Central memory CD4-positive, alpha-beta T cell (primary cell): ENCODE measurements around the gene B3GALNT2.
"Not testable (repeated sequence)": the region's sequence is repeated elsewhere in the genome, so short reads cannot be mapped to it uniquely, and the experiment has no call there.

Experiments
- DNase-seq: peaks from one replicate; pipeline ENCODE4 v3.0.0; 2022

B3GALNT2 gene

DNA sequence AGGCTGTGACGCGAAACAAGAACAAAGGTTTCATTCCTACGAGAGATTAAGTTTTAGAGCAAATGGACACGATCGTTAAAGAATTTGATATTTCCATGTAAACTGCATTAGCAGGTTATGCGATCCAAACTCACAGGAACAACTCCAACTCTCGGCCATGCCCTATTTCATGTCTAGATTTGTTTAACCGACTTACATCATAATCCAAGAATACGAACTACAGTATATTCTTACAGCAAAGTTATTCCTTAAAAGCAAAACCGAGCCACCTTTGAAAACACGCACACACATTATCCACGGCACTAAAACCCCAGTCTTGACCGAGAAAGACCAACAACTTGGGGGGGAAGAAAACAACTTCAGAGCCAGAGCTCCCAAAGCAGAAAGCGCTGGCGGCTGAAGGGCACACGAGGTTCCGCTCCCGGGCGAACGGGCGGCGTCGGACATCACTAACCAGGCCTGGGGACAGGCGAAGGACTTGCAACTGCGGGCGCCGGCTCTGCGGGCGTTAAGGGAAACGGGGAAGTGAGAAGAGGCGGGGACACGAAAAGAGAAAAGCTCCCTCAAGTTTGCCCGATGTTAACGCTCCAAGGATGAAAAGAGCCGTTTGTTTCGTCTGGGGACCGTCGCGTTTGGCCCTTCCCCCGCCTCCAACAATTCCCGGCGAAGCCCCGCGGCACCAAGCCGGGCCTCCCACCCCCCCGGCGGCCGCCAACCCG, 690 bp downstream of the B3GALNT2 start:
- no peak for DNase-seq

DNA sequence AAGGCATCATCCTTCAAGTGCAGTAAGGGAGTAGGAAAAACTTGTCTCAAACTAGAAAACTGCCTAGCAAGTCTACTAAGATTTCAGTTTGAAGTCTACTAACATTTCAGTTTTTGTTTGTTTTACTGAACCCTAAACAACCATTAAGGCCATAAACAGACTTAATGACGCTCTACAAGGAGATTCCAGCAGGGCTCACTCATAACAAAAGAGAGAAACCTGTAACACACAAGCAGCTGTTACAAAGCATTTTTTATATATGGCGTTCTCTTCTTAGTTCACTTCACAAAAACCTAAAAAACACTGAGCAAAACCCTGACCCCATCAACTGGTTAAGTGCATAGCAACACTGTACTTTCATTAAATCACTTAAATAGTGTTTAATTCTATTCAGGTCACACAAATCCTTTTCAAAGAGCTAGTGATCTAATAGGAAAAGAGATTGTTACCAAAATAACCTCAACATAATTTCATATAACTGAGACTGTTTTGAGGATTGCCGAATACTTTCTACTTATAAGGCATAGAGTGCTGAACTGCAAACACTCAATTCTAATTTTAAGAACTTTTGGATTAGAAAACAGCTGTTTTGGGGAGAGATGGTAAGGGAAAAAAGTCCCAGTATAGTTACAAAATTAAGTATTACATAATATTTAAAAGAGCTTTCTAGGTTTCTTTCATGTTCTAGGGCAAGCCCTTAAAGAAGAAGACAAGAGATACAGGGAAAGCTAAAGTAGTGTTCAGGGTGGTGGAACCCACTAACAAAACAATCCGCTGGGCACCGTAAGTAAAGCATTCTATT, 1.4 kb downstream of the B3GALNT2 start:
- DNase-seq, result no peak

DNA sequence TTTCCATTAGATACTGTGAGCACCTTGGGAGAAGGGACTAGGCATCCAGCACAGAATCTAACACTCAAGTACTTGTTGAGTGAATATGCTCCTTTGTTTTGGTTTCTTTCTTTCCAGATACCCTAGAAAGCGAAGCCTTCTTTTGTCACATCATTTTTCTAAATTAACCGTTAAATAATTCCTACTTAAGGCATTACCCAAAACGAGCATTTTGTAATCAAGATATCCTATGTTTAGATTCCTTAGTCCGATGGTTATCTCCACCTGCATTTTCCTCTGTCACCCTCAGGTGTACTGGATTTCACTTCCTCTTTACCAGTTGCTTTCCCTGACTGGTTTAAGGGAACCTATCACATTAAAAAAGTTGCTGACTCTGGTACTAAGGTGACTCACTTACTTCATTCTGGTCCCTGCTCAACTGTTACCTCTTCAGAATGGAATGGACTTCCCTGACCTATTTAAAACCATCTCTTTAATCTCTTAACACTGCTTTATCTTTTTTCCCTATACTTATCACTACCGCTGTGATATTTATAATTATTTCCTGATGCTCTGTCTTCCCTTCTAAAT, 3.2 kb downstream of the B3GALNT2 start:
- DNase-seq, result no peak

DNA sequence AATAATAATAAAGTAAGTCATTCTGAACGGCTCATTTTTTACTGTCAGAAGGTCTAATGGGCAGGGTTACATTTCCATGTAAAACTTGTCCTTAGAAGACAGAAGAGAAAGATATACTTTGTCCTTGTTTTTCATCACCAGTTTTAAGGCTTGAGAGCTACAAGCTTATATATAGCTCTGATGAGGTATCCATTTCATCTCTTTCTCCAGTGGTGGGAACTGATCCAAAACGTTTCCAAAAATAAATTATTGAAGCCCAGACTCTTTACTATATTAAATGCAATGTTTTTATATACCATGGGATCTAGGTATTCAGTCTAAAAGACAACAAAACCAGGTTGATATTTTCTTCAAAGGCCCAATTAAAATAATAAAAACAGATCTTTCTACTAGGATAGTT, 8.7 kb downstream of the B3GALNT2 start:
- no peak for DNase-seq

DNA sequence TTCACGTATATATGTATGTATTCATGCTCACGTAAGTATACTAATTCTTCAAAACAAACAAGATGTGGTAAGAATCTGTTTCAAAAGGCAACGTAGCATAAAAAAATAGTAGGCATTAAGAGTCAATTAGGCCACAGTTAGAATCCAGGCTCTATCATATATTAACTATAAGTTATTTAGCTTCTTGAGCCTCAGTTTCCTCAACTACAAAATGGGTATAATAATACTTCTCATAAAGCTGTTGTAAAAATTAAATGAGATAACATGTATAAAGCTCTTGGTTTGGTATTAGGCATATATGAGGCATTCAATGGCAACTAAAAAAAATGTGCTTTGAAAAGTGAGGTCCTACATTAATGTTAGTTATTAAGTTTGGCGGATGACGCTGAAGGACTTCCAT, 9.2 kb downstream of the B3GALNT2 start:
- no peak for DNase-seq

DNA sequence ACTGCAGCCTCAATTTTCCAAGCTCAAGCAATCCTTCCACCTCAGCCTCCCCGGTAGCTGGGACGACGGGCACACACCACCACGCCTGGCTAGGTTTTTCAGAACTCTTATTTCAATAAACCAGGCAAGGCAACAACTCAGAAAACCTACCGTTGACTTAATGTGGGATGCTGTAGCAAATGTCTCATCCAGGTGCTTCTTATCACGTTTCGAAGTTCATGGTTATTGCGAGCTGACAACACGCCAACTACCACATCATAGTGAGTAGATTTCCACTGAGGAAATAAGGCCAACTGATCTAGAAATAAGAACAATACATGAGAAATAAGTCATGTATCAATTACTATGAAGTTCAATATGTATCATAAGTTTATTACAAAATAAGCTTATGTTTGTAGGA, 9.7 kb downstream of the B3GALNT2 start:
- no peak for DNase-seq

DNA sequence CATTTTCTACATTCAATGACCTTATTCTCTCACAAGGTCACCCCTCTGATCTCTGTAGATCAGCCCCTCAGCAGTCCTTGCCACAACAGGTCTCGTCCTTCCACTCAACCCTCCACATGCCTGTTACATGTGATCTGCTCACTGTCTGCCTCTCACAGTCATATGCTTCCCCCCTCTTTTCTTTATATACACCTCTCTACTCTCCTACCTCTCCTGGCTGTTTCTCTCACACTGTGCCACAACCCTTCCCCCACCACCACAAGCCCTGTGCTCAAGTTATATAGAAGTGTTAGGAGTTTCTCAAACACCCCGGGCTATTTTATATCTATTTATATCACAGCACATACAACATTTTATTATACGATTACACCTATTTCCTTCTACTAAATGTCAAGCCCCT, 12.6 kb downstream of the B3GALNT2 start:
- no peak for DNase-seq

DNA sequence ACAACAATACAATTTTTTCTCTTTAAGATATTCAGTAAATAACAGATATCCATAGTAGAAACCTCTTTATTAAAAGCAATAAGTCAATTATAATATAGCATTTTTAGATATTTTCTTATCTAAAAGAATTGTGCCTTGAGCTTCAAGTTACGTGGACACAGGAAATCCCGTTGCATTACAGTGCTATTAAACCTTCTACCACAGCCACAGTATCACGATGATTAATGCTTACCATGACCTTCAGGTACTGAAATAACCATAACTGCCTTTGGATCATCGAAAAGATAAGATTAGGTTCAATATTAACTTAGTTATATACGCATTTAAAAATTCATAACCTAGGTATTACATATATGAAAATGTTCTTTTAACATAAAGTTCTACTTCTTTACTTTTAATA, 17.9 kb downstream of the B3GALNT2 start:
- no peak for DNase-seq

DNA sequence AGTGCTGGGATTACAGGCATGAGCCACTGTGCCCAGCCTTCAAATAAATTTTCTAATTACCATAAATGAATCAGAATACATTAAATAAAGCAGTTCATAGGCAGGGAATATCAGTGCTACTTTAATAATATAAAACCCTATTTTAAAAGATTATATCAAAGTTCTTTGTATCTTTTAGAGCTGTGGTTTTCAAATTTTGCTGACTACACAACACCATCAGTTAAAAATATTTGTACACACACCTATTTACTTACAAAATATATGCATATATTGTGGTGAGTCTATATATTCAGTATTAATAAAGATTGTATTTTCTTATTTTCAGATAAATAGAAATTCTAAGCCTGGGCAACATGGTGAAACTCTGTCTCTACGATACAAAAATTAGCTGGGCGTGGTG, 18.7 kb downstream of the B3GALNT2 start:
- DNase-seq, result no peak

DNA sequence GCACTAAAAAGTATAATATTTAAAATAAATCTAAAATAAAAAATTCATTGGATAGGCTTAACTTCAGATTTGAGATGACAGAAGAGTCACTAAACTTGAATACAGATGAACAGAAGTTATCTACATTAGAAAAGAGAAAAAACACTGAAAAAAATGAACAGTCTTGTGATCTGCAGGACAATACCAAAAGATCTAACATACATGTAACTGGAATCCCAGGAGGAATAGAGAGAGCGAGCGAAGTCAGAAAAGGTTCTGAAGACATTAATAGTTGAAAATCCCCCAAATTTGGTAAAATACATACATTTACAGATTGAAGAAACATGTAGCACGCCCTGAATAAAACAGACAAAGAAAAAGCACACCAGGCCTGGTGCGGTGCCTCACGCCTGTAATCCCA, 21.2 kb downstream of the B3GALNT2 start:
- DNase-seq, result no peak

DNA sequence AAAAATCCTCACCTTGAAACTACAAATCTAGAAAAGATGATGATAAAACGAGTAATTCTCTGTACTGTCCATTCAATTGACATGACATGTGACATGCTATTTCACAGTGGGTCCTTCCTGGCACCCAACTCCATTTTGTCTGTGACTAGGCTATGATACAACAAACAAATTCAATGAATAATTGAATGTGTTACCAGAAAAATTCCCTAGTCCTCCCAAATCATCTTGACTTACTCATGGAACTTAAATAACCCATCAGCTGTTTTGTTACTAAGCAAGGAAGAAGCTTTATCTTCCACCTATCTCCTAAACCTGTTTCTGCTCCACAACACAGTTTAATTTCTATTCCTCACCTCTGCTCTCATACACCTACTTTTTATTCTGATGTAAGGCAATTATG, 30.4 kb downstream of the B3GALNT2 start:
- DNase-seq, result no peak

DNA sequence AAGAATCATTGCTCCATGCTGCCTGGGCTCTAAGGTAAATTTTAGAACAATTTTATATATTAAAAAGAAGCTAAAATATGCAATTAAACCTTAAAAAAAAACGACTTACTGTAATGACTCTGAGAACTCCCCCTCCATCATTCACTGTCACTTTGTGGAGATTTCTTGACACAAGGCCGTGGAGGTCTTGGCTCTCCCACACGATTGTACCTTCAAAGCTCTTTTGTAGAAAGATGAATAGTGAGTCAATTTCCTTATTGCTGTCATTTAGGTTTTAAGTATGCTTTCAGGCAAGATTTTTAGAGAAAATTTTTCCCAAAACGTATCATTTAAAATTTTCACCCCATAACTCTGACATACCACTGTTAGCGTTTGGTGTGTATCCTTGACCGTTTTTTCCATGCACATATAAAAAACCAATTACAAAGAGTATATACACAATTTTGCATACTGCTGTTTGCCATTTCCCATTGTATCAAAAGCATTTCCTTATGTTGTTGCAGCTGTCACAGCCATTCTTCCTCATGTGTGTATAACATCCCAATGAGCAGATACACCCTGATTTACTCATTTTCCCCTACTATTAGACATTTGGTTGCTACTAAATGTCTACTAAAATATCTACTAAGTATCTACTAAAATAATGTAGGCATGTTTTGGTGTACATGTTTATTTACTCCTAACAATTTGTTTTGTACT, 33.4 kb downstream of the B3GALNT2 start:
- no peak for DNase-seq

DNA sequence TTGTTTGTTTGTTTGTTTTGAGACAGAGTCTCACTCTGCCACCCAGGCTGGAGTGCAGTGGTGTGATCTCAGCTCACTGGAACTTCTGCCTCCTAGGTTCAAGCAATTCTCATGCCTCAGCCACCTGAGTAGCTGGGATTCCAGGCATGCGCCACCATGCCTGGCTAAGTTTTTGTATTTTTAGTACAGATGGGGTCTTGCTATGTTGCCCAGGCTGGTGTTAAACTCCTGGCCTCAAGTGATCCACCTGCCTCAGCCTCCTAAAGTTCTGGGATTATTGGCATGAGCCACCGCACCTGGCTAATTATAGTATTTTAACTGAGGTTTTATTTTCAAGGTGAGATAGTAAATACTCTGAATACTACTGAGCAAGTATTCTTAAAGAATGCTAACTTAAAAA, 34.4 kb downstream of the B3GALNT2 start:
- not testable (repeated sequence) for DNase-seq

DNA sequence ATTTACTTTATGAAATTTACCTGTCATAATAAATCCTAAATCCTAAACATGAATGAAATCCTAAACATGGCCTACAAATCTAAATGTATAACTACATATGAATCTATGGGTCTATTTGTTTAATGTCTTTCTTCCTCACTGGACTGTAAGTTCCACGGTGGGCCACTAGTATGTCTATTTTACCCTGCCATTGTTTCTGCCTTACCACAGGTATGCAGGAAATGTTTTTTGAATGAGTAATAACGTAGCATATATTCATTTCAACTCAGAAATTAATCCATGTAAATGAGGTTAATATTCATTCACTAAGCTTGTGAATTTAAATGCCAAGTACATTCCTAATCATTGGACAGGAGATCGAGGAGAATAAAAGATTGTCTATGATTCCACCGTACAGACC, 35.3 kb downstream of the B3GALNT2 start:
- DNase-seq, result no peak

DNA sequence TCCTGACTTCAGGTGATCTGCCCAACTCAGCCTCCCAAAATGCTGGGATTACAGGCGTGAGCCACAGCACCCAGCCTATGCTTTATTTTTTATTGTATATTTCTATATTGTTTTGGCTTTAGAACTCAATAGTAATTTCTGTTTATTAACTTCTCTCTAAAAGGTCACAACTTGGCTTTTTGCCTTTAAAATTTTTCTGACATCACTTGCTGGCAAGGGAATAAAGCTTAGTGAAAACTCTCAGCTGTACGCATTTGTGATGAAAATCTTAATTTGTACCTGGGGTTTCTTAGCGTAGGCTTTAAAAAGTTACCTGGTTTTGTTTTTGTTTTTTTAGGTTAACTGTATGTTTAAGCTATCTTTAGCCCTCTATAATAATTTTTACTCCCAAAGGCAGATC, 36.2 kb downstream of the B3GALNT2 start:
- no peak for DNase-seq

DNA sequence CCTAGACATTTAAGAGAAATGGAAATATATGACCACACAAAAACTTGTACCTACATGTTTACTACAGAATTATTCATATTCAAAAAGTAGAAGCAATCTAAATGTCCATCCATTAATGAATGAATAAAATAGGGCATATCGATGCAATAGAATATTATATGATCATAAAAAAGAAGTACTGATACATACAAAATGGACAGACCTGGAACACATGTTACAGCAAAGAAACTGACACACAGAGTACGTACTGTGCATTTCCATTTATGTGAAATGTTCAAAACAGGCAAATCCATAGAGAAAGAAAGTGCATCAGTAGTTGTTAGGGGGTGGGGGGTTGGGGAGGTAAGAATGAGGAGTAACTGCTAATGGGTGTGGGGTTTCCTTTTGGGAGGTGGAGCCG, 39.2 kb downstream of the B3GALNT2 start:
- DNase-seq, result no peak

DNA sequence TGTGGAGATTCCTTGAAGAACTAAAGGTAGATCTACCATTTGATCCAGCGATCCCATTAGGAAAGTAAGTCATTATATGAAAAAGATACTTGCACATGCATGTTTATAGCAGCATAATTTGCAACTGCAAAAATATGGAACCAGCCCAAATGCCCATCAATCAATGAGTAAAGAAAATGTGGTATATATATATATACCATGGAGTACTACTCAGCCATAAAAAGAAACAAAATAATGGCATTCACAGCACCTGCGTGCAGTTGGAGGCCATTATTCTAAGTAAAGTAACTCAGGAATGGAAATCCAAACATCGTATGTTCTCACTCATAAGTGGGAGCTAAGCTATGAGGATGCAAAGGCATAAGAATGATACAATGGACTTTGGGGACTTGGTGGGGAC, 41.4 kb downstream of the B3GALNT2 start:
- not testable (repeated sequence) for DNase-seq

DNA sequence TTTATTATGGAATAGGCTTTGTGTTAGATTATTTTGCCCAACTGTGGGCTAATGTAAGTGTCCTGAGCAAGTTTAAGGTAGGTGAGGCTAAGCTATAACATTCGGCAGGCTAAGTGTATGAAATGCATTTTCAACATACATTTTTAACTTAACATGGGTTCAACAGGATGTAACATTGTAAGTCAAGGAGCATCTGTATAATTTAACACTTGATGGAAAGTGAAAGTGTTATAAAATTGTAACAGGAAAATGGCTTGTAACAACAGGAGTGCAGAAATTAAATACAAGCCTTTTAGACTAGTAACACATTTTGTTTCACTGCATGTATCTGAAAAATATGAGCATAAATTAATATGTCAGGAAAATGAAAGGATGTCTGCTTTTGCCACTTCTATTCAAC, 42.3 kb downstream of the B3GALNT2 start:
- no peak for DNase-seq

DNA sequence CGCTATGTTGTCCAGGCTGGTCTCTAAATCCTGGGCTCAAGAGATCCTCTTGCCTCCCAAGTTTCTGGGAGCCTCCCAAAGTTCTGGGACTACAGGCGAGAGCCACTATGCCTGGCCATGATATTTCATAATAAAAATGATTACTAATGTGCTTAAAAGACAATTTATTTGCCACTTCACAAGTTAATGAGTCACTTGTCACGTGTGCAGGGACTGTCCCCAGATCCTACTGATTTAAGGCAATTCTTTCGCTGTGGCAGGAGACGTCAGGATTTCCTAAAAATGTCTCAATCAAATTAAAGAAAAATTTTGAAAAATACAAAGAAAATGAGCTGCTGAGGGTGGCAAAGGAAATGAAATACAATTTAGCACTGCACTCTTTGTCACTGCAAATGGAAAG, 43.5 kb downstream of the B3GALNT2 start:
- DNase-seq, result no peak

DNA sequence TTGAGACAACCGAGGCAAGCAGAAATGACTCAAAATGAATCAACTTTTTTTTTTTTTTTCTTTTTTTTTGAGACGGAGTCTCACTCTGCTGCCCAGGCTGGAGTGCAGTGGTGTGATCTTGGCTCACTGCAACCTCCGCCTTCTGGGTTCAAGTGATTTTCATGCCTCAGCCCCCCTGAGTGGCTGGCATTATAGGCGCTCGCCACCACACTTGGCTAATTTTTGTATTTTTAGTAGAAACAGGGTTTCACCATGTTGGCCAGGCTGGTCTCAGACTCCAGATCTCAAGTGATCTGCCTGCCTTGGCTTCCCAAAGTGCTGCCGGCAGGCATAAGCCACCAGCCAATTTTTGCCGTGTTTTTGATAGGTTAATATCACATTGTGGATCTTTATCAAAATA, 46.4 kb downstream of the B3GALNT2 start:
- not testable (repeated sequence) for DNase-seq

DNA sequence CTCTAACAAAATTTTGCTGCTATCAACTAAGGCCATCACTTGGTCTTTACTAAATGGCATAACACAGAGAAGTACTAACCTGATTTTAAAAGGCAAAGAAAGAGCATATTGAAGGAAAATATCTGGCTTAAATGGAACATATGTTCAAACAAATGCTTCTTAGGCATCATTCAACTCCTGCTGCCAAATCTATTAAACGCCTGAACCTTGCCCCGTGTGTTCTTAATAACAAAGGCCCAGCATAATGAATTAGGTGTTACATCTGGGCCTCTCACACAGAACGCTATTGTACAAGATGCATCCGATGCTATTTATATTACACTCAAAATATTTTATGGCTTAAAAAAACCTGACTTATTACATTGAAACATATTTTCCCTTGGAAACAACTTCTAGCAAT, 48.4 kb downstream of the B3GALNT2 start:
- DNase-seq, result no peak

DNA sequence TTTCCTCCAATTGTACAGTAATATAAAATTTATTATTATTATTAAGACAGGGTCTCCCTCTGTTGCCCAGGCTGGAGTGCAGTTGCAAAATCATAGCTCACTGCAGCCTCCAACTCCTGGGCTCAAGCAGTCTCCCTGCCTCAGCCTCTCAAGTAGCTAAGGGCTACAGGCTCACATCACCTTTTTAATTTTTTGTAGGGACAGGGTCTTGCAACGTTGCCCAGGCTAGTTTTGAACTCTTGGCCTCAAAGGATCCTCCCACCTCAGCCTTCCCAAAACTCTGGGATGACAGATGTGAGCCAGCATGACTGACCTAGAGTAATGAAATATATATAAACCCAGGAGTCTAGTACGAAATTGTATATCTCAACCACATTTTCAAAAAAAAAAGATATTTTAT, 49.2 kb downstream of the B3GALNT2 start:
- no peak for DNase-seq

DNA sequence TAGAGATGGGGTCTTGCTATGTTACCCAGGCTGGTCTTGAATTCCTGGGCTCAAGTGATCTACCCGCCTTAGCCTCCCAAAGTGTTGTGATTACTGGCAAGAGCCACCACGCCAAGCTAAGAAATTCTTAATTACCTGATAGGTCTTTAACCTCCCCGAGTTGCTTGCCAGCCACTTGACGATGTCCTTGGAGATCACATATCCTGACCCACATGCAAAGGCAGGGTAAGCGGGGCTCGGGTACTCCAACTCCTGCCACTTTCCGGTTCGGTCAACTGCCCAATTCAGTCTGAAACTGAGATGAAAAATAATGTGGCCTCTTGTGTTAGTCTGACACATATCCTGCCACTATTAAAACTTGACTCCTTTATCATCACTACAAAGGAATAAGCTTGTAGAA, 50.2 kb downstream of the B3GALNT2 start:
- DNase-seq, result no peak
